K562 treated with DMSO at 1 percent for 12 hours (cell line): ENCODE measurements around the gene IL20RB. TPM values are rescaled to one million over a fixed set of nuclear protein-coding genes. Genes with fewer than 3 reads are reported as not detected.

Source experiments
- total RNA-seq: library from RNA; unstranded; fragments of 300-600 nt; gene quantifications from 2 replicates; pipeline ENCODE4 v1.2.3, GENCODE V29; 2022; ENCODE audit not compliant: insufficient read depth

Gene IL20RB
- 37.0 and 54.7 TPM in 2 replicates for total RNA-seq

GRCh38 chr3:136957751-136958288 is at the start of gene IL20RB:
Gene IL20RB (plus strand): TSS chr3:136957983. CDS start chr3:136958114, 131 bp downstream.

Other genes with a start within 250 kb of the IL20RB start
- 2.4 and 8.4 TPM in 2 replicates for gene STAG1, start 205.6 kb upstream of the IL20RB start, total RNA-seq
- gene SLC35G2, start 138.9 kb upstream of the IL20RB start, total RNA-seq = 1.6 and 5.6 TPM in 2 replicates
- gene NCK1, start 95.8 kb upstream of the IL20RB start, total RNA-seq = 6.6 and 16.5 TPM in 2 replicates